ENCODE measurements around the gene SLC13A3. TPM values are rescaled to one million over a fixed set of nuclear protein-coding genes. Genes with fewer than 3 reads are reported as not detected.
"Not testable (repeated sequence)": the region's sequence is repeated elsewhere in the genome, so short reads cannot be mapped to it uniquely, and the experiment has no call there.

Gene SLC13A3
- polyA plus RNA-seq, 3 donors = 9.0 to 24.9 (median 17.6) TPM

GRCh38 chr20:46681032-46681854 lies 30.0 kb upstream of the SLC13A3 start:
- DNase-seq (ENCODE audit: low read depth in 3 of 3, low spot score in 2 of 3) = peak; percentile 31 to 64 (median 54)

- DNase-seq (ENCODE audit: low read depth in 3 of 3, low spot score in 2 of 3) = no peak
Observed at GRCh38 chr20:46680684-46681031, 29.4 kb upstream of the SLC13A3 start.

GRCh38 chr20:46678516-46678915 lies 27.3 kb upstream of the SLC13A3 start:
- DNase-seq (ENCODE audit: low read depth in 3 of 3, low spot score in 2 of 3) = no peak

- no peak for DNase-seq (ENCODE audit: low read depth in 3 of 3, low spot score in 2 of 3)
Observed at GRCh38 chr20:46677608-46678007, 26.3 kb upstream of the SLC13A3 start.

- not testable (repeated sequence) for DNase-seq (ENCODE audit: low read depth in 3 of 3, low spot score in 2 of 3)
Observed at GRCh38 chr20:46676649-46677316, 25.5 kb upstream of the SLC13A3 start.

GRCh38 chr20:46674253-46675083 lies 23.2 kb upstream of the SLC13A3 start:
- no peak for DNase-seq (ENCODE audit: low read depth in 3 of 3, low spot score in 2 of 3)

- no peak for DNase-seq (ENCODE audit: low read depth in 3 of 3, low spot score in 2 of 3)
Observed at GRCh38 chr20:46673394-46674252, 22.4 kb upstream of the SLC13A3 start.

- no peak for DNase-seq (ENCODE audit: low read depth in 3 of 3, low spot score in 2 of 3)
Observed at GRCh38 chr20:46672543-46673148, 21.4 kb upstream of the SLC13A3 start.

GRCh38 chr20:46671866-46672542 lies 20.7 kb upstream of the SLC13A3 start:
- DNase-seq (ENCODE audit: low read depth in 3 of 3, low spot score in 2 of 3) = no peak

GRCh38 chr20:46670585-46671584 lies 19.6 kb upstream of the SLC13A3 start:
- no peak for DNase-seq (ENCODE audit: low read depth in 3 of 3, low spot score in 2 of 3)

- DNase-seq (ENCODE audit: low read depth in 3 of 3, low spot score in 2 of 3) = no peak
Observed at GRCh38 chr20:46670228-46670584, 18.9 kb upstream of the SLC13A3 start.

GRCh38 chr20:46666818-46667515 lies 15.7 kb upstream of the SLC13A3 start:
- no peak for DNase-seq (ENCODE audit: low read depth in 3 of 3, low spot score in 2 of 3)

- DNase-seq (ENCODE audit: low read depth in 3 of 3, low spot score in 2 of 3) = no peak
Observed at GRCh38 chr20:46666306-46666705, 15.0 kb upstream of the SLC13A3 start.

GRCh38 chr20:46665602-46666001 lies 14.3 kb upstream of the SLC13A3 start:
- DNase-seq (ENCODE audit: low read depth in 3 of 3, low spot score in 2 of 3) = no peak

GRCh38 chr20:46663531-46663930 lies 12.3 kb upstream of the SLC13A3 start:
- DNase-seq (ENCODE audit: low read depth in 3 of 3, low spot score in 2 of 3) = no peak

GRCh38 chr20:46661659-46662058 lies 10.4 kb upstream of the SLC13A3 start:
- DNase-seq (ENCODE audit: low read depth in 3 of 3, low spot score in 2 of 3) = no peak

GRCh38 chr20:46660487-46660886 lies 9.2 kb upstream of the SLC13A3 start:
- no peak for DNase-seq (ENCODE audit: low read depth in 3 of 3, low spot score in 2 of 3)

GRCh38 chr20:46657618-46658017 lies 6.4 kb upstream of the SLC13A3 start:
- no peak for DNase-seq (ENCODE audit: low read depth in 3 of 3, low spot score in 2 of 3)
